GM10847 (cell line): ENCODE measurements around the gene LDB3.

Experiments used
- POLR2A ChIP-seq: IDR thresholded peaks from 2 replicates; pipeline ENCODE4 v1.6.1; 2011; ENCODE audit not compliant: insufficient read length; ENCODE audit errors: extremely low read depth

LDB3 gene

GRCh38 chr10:86747796-86748581 is 79.7 kb downstream of the LDB3 start:
- TF ChIP-seq POLR2A: no peak

GRCh38 chr10:86749854-86750253 is 81.5 kb downstream of the LDB3 start:
- TF ChIP-seq POLR2A: no peak

- no peak for TF ChIP-seq POLR2A
Measured at GRCh38 chr10:86751477-86751876, 83.2 kb downstream of the LDB3 start.

GRCh38 chr10:86752311-86752710 is 84.0 kb downstream of the LDB3 start:
- TF ChIP-seq POLR2A: no peak

GRCh38 chr10:86753051-86753450 is 84.7 kb downstream of the LDB3 start:
- no peak for TF ChIP-seq POLR2A

GRCh38 chr10:86753638-86754434 is 85.5 kb downstream of the LDB3 start:
- TF ChIP-seq POLR2A: no peak

GRCh38 chr10:86755454-86755739 is 87.1 kb downstream of the LDB3 start:
- no peak for TF ChIP-seq POLR2A

- TF ChIP-seq POLR2A: peak; percentile 25
Measured at GRCh38 chr10:86755740-86756510, 87.6 kb downstream of the LDB3 start.

GRCh38 chr10:86756511-86757112 is 88.3 kb downstream of the LDB3 start, which contains the start of gene BMPR1A:
Gene BMPR1A, plus strand, starts transcription at chr10:86756619. Its CDS starts 119,400 bp downstream, at chr10:86876019.
- no peak for TF ChIP-seq POLR2A

GRCh38 chr10:86757113-86757972 is 89.0 kb downstream of the LDB3 start:
- TF ChIP-seq POLR2A: no peak

GRCh38 chr10:86758189-86759072 is 90.1 kb downstream of the LDB3 start:
- no peak for TF ChIP-seq POLR2A

GRCh38 chr10:86759073-86759672 is 90.9 kb downstream of the LDB3 start:
- TF ChIP-seq POLR2A: no peak

- TF ChIP-seq POLR2A: no peak
Measured at GRCh38 chr10:86763404-86763803, 95.1 kb downstream of the LDB3 start.
